ENCODE measurements around the gene PTCH2. TPM values are rescaled to one million over a fixed set of nuclear protein-coding genes. Genes with fewer than 3 reads are reported as not detected.
"Not testable (repeated sequence)": the region's sequence is repeated elsewhere in the genome, so short reads cannot be mapped to it uniquely, and the experiment has no call there.

PTCH2 gene
- total RNA-seq, 1 experiment from 2014 or later = not detected

DNA sequence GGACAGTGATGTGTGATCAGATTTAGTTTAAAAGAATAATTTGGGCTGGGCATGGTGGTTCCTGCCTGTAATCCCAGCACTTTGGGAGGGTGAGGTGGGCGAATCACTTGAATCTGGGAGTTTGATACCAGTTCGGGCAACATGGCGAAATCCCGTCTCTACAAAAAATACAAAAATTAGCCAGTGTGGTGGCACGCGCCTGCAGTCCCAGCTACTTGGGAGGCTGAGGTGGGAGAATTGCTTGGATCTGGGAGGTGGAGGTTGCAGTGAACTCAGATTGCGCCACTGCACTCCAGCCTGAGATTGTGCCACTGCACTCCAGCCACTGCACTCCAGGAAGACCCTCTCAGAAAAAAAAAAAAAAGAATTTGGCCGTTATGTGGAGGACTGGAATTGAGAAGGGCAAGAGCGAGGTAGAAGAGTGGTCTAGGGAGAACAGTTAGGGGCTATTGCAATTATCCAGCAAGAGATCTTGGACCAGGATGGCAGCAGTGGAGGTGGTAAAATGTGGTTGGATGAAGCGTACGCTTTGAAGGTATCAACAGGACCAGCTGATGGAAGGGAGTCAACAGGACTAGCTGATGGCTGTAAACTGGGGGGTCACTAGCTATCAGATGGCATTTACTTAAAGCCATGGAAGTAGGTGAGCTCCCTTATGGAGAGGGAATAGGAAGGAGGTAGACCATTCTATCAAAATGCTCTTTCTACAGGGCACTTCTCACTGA is 25.1 kb downstream of the PTCH2 start:
- Histone ChIP-seq H3K27me3 (ENCODE audit: low read length) (no peaks in the 10 kb centered on the region), H3F3A (ENCODE audit: low read length, unreplicated experiment) (no peaks in the 10 kb centered on the region), H3K9me2 (replicated peaks; ENCODE audit: low read length) (no peaks in the 10 kb centered on the region), H2AFZ (ENCODE audit: low read length) (no peak overlapping the region), H3K9me3 (ENCODE audit: low read length) (no peaks in the 10 kb centered on the region), H3K4me2 (ENCODE audit: low read length) (no peak overlapping the region), H3K36me3 (ENCODE audit: low read depth, low read length) (no peaks in the 10 kb centered on the region), H3K4me3 (ENCODE audit: low read length) (no peak overlapping the region), H3K9ac (ENCODE audit: low read length) (no peak overlapping the region), H4K20me1 (ENCODE audit: low read length) (no peaks in the 10 kb centered on the region), H3K79me2 (ENCODE audit: low read length) (no peaks in the 10 kb centered on the region), H3K27ac (ENCODE audit: low read length) (no peak overlapping the region), H3K4me1 (ENCODE audit: insufficient read depth, low read length) (peaks cover 7% of the 10 kb centered on the region; the same call in 1 of the 2 replicates)
- TF ChIP-seq EZH2 (IDR thresholded peaks at IDR 0.05; ENCODE audit: low read length, unreplicated experiment) (no peak), EZH2phosphoT487 (IDR thresholded peaks at IDR 0.05; ENCODE audit: borderline replicate concordance, low read length) (no peak)
- TF ChIP-seq, protein P1, sequence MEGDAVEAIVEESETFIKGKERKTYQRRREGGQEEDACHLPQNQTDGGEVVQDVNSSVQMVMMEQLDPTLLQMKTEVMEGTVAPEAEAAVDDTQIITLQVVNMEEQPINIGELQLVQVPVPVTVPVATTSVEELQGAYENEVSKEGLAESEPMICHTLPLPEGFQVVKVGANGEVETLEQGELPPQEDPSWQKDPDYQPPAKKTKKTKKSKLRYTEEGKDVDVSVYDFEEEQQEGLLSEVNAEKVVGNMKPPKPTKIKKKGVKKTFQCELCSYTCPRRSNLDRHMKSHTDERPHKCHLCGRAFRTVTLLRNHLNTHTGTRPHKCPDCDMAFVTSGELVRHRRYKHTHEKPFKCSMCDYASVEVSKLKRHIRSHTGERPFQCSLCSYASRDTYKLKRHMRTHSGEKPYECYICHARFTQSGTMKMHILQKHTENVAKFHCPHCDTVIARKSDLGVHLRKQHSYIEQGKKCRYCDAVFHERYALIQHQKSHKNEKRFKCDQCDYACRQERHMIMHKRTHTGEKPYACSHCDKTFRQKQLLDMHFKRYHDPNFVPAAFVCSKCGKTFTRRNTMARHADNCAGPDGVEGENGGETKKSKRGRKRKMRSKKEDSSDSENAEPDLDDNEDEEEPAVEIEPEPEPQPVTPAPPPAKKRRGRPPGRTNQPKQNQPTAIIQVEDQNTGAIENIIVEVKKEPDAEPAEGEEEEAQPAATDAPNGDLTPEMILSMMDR (conservative IDR thresholded peaks at IDR 0.05; ENCODE audit: low read depth, low read length) = no peak
- no TSS peak for BruUV-seq (replicated peaks)
- ATAC-seq = no peak
- DNase-seq = no peak
- CTCF ChIA-PET = no interaction called here
- POLR2A ChIA-PET (ENCODE audit: unreplicated experiment) = no interaction called here
- intact Hi-C loops (cut with micrococcal nuclease) = no loop called here

DNA sequence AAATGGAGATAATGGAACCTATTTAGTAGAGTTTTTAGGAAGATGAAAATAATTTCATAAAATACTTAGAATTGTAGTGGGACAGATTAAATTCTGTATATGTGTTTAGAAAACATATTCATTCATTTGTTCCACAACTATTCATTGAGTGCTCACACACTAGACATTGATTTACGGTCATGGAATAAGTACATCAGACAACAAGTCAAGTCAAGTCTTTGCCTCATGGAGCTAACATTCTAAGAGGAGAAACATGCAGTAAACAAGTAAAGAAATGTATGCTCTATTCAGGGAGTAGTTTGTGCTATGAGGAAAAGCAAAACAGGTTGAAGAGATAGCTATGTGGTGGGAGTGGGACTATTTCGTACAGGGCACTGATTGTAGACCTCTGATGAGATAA is 25.7 kb downstream of the PTCH2 start:
- DNase-seq = no peak
- no peak for ATAC-seq
- H4K20me1 ChIP-seq (ENCODE audit: low read length) = no peaks in the 10 kb centered on the region
- H3K9me2 ChIP-seq (replicated peaks; ENCODE audit: low read length) = no peaks in the 10 kb centered on the region
- no TSS peak for BruUV-seq (replicated peaks)
- H3K4me2 ChIP-seq (ENCODE audit: low read length) = no peak overlapping the region
- no peaks in the 10 kb centered on the region for H3K79me2 ChIP-seq (ENCODE audit: low read length)
- intact Hi-C loops (cut with micrococcal nuclease) = no loop called here
- H3K27me3 ChIP-seq (ENCODE audit: low read length) = no peaks in the 10 kb centered on the region
- no peak overlapping the region for H3K9ac ChIP-seq (ENCODE audit: low read length)
- no peaks in the 10 kb centered on the region for H3K9me3 ChIP-seq (ENCODE audit: low read length)
- no peaks in the 10 kb centered on the region for H3F3A ChIP-seq (ENCODE audit: low read length, unreplicated experiment)
- H3K27ac ChIP-seq (ENCODE audit: low read length) = no peak overlapping the region
- POLR2A ChIA-PET (ENCODE audit: unreplicated experiment) = no interaction called here
- peaks cover 7% of the 10 kb centered on the region; the same call in 1 of the 2 replicates for H3K4me1 ChIP-seq (ENCODE audit: insufficient read depth, low read length)
- H3K36me3 ChIP-seq (ENCODE audit: low read depth, low read length) = no peaks in the 10 kb centered on the region
- TF ChIP-seq EZH2phosphoT487 (IDR thresholded peaks at IDR 0.05; ENCODE audit: borderline replicate concordance, low read length) = no peak
- TF ChIP-seq, protein P1 (conservative IDR thresholded peaks at IDR 0.05; ENCODE audit: low read depth, low read length) = no peak
- TF ChIP-seq EZH2 (IDR thresholded peaks at IDR 0.05; ENCODE audit: low read length, unreplicated experiment) = no peak
- CTCF ChIA-PET = no interaction called here
- no peak overlapping the region for H2AFZ ChIP-seq (ENCODE audit: low read length)
- no peak overlapping the region for H3K4me3 ChIP-seq (ENCODE audit: low read length)

DNA sequence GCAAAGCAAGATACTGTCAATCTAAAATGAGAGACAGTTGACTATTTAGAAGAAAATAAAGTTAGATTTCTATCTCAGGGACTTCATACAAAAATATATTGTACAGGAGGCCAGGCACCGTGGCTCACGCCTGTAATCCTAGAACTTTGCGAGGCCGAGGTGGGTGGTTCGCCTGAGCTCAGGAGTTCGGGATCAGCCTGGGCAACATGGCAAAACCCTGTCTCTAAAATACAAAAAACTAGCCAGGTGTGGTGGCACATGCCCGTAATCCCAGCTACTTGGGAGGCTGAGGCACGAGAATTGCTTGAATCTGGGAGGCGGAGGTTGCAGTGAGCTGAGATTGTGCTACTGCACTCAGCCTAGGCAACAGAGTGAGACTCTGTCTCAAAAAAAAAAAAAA is 27.1 kb downstream of the PTCH2 start:
- H3K79me2 ChIP-seq (ENCODE audit: low read length); H3K9me3 ChIP-seq (ENCODE audit: low read length); H3K27me3 ChIP-seq (ENCODE audit: low read length); H3K4me3 ChIP-seq (ENCODE audit: low read length); CTCF ChIA-PET; H3K4me2 ChIP-seq (ENCODE audit: low read length); H3K36me3 ChIP-seq (ENCODE audit: low read depth, low read length); intact Hi-C loops (cut with micrococcal nuclease); H3K9ac ChIP-seq (ENCODE audit: low read length); H3K9me2 ChIP-seq (replicated peaks; ENCODE audit: low read length); DNase-seq; H2AFZ ChIP-seq (ENCODE audit: low read length); POLR2A ChIA-PET (ENCODE audit: unreplicated experiment); H3K27ac ChIP-seq (ENCODE audit: low read length); H4K20me1 ChIP-seq (ENCODE audit: low read length); ATAC-seq; H3F3A ChIP-seq (ENCODE audit: low read length, unreplicated experiment); BruUV-seq (replicated peaks): not testable (repeated sequence)
- peaks cover 14% of the 10 kb centered on the region; the same call in 1 of the 2 replicates for H3K4me1 ChIP-seq (ENCODE audit: insufficient read depth, low read length)
